Epithelial cell of proximal tubule (primary cell): ENCODE results near the gene DUSP1. TPM values are rescaled to one million over a fixed set of nuclear protein-coding genes. Genes with fewer than 3 reads are reported as not detected.
A peak's percentile ranks its signal among the peaks of the same experiment; 100 is the strongest.

Source experiments
- DNase-seq: peaks from one replicate; pipeline ENCODE4 v3.0.0-alpha.2; 2011; ENCODE audit warnings: low read depth
- H3K4me3 ChIP-seq: 2 replicates; pipeline ENCODE4 v1.5.1; 2011; ENCODE audit warnings: low read depth, mild to moderate bottlenecking, low read length
- CTCF ChIP-seq: conservative IDR thresholded peaks from 2 replicates; pipeline ENCODE4 v1.5.1; 2012; ENCODE audit warnings: low read depth, mild to moderate bottlenecking, low read length
- total RNA-seq: library from RNA; depleted of rRNA; stranded (reverse); fragments of >200 nt; gene quantifications from 2 replicates; pipeline ENCODE4 v1.2.3, GENCODE V29; 2015

The DUSP1 gene
- total RNA-seq, 1 donor from 2014 or later: 215 TPM

- TF ChIP-seq CTCF: no peak
- DNase-seq: no peak
- no peak overlapping the region for H3K4me3 ChIP-seq
Observed at GRCh38 chr5:172730222-172730621, 40.8 kb downstream of the DUSP1 start.

- no peak for TF ChIP-seq CTCF
- H3K4me3 ChIP-seq: no peak overlapping the region
- DNase-seq: no peak
Observed at GRCh38 chr5:172729588-172729987, 41.4 kb downstream of the DUSP1 start.

GRCh38 chr5:172728481-172729241, 42.3 kb downstream of the DUSP1 start:
- no peak overlapping the region for H3K4me3 ChIP-seq
- no peak for TF ChIP-seq CTCF
- DNase-seq: no peak

- peak; percentile 3 for TF ChIP-seq CTCF
Observed at GRCh38 chr5:172727551-172727950, 43.4 kb downstream of the DUSP1 start.

GRCh38 chr5:172726966-172727365, 44.0 kb downstream of the DUSP1 start:
- no peak for TF ChIP-seq CTCF
- no peak overlapping the region for H3K4me3 ChIP-seq
- no peak for DNase-seq

More at GRCh38 chr5:172727551-172727950, 43.4 kb downstream of the DUSP1 start:
- no peak for DNase-seq
- no peak overlapping the region for H3K4me3 ChIP-seq

- DNase-seq: no peak
- TF ChIP-seq CTCF: no peak
- no peak overlapping the region for H3K4me3 ChIP-seq
Observed at GRCh38 chr5:172725785-172726184, 45.2 kb downstream of the DUSP1 start.

- no peak overlapping the region for H3K4me3 ChIP-seq
- TF ChIP-seq CTCF: no peak
- DNase-seq: no peak
Observed at GRCh38 chr5:172725273-172725672, 45.7 kb downstream of the DUSP1 start.
